Neutrophil (primary cell): ENCODE results near the gene ZNF469.

Experiments
- H3K27ac ChIP-seq: fragments of 200-600 bp; sonication (generic); 2 replicates; pipeline ENCODE4 v1.5.1; 2016; ENCODE audit warnings: mild to moderate bottlenecking, moderate library complexity
- H3K27me3 ChIP-seq: fragments of 200-600 bp; sonication (generic); 2 replicates; pipeline ENCODE4 v1.6.0; 2016; ENCODE audit warnings: mild to moderate bottlenecking
- H3K36me3 ChIP-seq: fragments of 200-600 bp; sonication (generic); 2 replicates; pipeline ENCODE4 v1.5.1; 2017
- H3K4me1 ChIP-seq, 2 experiments: fragments of 200-600 bp in 1 of 2; sonication (generic) in 1 of 2; 1 replicate in 1 of 2; 2 replicates in 1 of 2; pipeline versions ENCODE4 v1.5.1 to v1.6.1; 2013 to 2016; ENCODE audit warnings: low read depth in 1 of 2, low read length in 1 of 2, mild to moderate bottlenecking in 1 of 2, moderate library complexity in 1 of 2; ENCODE audit not compliant: control insufficient read depth in 1 of 2, insufficient read depth in 1 of 2
- H3K4me3 ChIP-seq, 2 experiments: fragments of 200-600 bp in 1 of 2; sonication (generic) in 1 of 2; 1 replicate in 1 of 2; 2 replicates in 1 of 2; pipeline ENCODE4 v1.5.1; 2013 to 2016; ENCODE audit warnings: low read depth in 1 of 2, low read length in 1 of 2, mild to moderate bottlenecking in 1 of 2, moderate library complexity in 1 of 2
- H3K9me3 ChIP-seq: fragments of 200-600 bp; sonication (generic); 2 replicates; pipeline ENCODE4 v1.5.1; 2016
- TF ChIP-seq, protein P1 (sequence below): fragments of 200-600 bp; sonication (generic); IDR thresholded peaks from 2 replicates; pipeline ENCODE4 v1.5.1; 2016; ENCODE audit warnings: antibody characterized with exemption

Gene ZNF469

DNA sequence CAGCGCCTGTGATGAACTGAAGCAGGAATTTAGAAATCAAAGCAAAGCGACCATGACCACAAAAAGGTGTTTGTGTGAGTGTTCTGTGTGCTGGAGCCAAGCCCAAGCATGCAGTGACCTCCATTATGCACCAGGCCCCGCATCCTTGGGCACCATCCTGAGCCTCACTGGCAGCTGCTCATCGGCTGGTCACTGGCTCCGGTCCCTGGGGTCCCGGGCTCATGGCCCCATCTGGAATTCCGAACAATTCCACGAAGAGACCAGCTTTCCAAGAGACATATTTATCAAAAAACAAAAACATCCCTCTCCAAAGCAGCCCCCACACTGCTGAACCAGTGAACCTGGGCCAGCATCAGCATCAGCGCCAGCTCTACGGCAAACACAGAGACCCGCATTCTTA, 15.2 kb upstream of the ZNF469 start:
- no peaks in the 10 kb centered on the region for H3K4me1 ChIP-seq
- TF ChIP-seq, protein P1, sequence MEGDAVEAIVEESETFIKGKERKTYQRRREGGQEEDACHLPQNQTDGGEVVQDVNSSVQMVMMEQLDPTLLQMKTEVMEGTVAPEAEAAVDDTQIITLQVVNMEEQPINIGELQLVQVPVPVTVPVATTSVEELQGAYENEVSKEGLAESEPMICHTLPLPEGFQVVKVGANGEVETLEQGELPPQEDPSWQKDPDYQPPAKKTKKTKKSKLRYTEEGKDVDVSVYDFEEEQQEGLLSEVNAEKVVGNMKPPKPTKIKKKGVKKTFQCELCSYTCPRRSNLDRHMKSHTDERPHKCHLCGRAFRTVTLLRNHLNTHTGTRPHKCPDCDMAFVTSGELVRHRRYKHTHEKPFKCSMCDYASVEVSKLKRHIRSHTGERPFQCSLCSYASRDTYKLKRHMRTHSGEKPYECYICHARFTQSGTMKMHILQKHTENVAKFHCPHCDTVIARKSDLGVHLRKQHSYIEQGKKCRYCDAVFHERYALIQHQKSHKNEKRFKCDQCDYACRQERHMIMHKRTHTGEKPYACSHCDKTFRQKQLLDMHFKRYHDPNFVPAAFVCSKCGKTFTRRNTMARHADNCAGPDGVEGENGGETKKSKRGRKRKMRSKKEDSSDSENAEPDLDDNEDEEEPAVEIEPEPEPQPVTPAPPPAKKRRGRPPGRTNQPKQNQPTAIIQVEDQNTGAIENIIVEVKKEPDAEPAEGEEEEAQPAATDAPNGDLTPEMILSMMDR = no peak
- H3K27ac ChIP-seq = no peak overlapping the region
- H3K36me3 ChIP-seq = no peaks in the 10 kb centered on the region
- H3K4me3 ChIP-seq = no peak overlapping the region
- no peaks in the 10 kb centered on the region for H3K9me3 ChIP-seq
- peaks cover 10% of the 10 kb centered on the region for H3K27me3 ChIP-seq

DNA sequence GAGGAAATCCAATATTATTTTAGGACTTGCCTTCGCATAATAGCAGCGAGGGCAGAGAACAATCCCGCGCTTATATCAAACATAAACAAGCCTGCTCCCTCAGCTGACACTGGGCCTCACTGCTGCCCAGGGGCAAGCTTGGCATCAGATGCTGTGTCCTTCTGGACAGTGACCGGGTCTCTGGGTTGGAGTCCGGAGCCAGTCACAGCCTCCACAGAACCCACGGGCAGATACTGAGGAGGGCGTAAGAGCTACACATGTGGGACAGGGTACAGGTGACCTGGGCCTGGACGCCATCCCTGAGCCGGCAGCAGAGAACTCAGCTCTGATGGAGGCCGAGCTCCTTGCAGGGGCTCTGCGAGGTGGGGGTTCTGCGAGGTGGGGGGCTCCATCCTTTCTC, 14.7 kb upstream of the ZNF469 start:
- H3K4me1 ChIP-seq = no peaks in the 10 kb centered on the region
- no peak overlapping the region for H3K4me3 ChIP-seq
- H3K27ac ChIP-seq = no peak overlapping the region
- no peaks in the 10 kb centered on the region for H3K36me3 ChIP-seq
- TF ChIP-seq, protein P1 = no peak
- peaks cover 10% of the 10 kb centered on the region for H3K27me3 ChIP-seq
- no peaks in the 10 kb centered on the region for H3K9me3 ChIP-seq

DNA sequence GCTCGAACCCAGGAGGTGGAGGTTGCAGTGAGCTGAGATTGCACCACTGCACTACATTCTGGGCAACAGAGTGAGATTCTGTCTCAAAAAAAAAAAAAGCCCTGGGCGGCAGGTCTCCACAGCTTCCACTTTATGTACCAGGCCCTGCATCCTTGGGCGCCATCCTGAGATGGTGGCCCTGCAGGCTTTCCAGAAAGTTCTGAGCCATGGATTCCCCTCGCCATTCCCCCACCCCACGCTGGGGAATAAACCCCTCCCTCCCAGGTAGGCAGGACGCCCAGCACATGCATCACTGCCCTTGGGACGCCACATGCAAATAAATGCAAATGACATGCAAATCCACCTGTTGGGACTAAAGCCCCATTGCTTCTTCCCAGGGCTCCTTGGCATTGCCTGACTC, 13.8 kb upstream of the ZNF469 start:
- no peaks in the 10 kb centered on the region for H3K4me1 ChIP-seq
- no peaks in the 10 kb centered on the region for H3K36me3 ChIP-seq
- no peaks in the 10 kb centered on the region for H3K9me3 ChIP-seq
- TF ChIP-seq, protein P1 = no peak
- H3K4me3 ChIP-seq = no peak overlapping the region
- H3K27me3 ChIP-seq = peaks cover 2% of the 10 kb centered on the region
- no peak overlapping the region for H3K27ac ChIP-seq

DNA sequence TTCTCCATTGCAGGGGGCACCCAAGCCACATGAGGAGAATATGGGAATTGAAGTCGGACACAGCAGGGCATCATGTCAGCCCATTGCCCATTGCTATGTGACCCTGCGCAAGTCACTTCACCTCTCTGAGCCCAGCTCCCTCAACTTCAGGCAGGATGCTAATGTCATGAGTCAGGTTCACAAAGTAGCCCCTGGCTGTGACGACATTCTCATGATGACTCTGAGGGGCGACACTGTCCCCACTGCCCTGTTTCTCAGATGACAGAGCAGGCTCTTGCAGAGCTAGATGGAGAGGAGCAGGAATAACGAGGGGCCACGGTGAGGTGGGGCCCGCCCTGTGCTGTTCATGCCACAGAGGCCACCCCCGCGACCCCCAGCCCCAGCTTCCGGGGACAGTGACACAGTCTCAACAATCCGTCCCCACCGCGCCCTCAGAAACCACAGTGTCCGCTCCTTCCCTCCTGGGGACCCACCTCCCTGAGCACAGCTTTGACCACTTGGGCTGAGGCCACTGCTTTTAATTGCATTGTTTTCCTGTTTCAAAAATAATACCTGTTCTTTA, 13.2 kb upstream of the ZNF469 start:
- Histone ChIP-seq H3K27me3 (no peaks in the 10 kb centered on the region), H3K4me3 (no peak overlapping the region), H3K4me1 (no peaks in the 10 kb centered on the region), H3K27ac (no peak overlapping the region), H3K9me3 (no peaks in the 10 kb centered on the region), H3K36me3 (no peaks in the 10 kb centered on the region)
- TF ChIP-seq, protein P1 = no peak

DNA sequence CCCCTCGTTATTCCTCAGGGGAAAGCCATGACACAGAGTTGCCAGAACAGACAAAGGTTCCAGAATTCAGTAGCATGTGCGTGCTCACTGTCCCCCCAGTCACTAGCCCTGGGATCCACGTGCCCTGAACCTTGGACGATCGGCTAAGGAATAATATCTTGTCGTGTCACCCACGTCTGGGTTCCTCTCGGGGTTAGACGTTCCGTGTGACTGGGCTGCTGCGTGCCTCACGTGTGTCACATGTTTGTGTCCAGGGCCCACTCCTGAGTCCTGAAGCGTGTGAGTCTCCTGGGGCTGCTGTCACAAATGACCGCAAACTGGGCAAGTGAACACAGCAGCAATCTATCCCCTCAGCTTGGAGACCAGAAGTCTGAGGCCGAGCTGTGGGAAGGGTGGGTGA, 12.4 kb upstream of the ZNF469 start:
- TF ChIP-seq, protein P1 = no peak
- no peaks in the 10 kb centered on the region for H3K9me3 ChIP-seq
- H3K4me1 ChIP-seq = no peaks in the 10 kb centered on the region
- no peaks in the 10 kb centered on the region for H3K27me3 ChIP-seq
- no peak overlapping the region for H3K27ac ChIP-seq
- H3K4me3 ChIP-seq = no peak overlapping the region
- H3K36me3 ChIP-seq = no peaks in the 10 kb centered on the region

DNA sequence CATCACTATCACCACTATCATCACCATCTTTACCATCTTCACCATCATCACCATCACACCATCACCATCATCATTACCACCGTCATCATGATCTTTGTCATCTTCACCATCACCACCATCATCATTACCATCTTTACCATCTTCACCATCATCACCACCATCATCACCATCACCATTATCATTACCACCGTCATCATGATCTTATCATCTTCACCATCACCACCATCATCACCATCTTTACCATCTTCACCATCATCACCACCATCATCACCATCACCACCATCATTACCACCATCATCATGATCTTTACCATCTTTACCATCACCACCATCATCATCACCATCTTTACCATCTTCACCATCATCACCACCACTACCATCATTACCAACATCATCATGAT, 10.2 kb upstream of the ZNF469 start:
- no peaks in the 10 kb centered on the region for H3K4me1 ChIP-seq
- TF ChIP-seq, protein P1 = no peak
- H3K27me3 ChIP-seq = no peaks in the 10 kb centered on the region
- no peak overlapping the region for H3K4me3 ChIP-seq
- no peaks in the 10 kb centered on the region for H3K36me3 ChIP-seq
- no peaks in the 10 kb centered on the region for H3K9me3 ChIP-seq
- no peak overlapping the region for H3K27ac ChIP-seq
